ENCODE data around the gene MUL1.

- no peak for TF ChIP-seq CTCF (IDR thresholded peaks at IDR 0.05 in 2 of 3, conservative IDR thresholded peaks at IDR 0.05 in 1 of 3; ENCODE audit: insufficient read depth in 2 of 3, low read depth in 1 of 3, low read length in 3 of 3)
- TF ChIP-seq ZBTB11 (CRISPR knock-in tag; IDR thresholded peaks at IDR 0.05) = no peak
- no peak for TF ChIP-seq SPI1 (IDR thresholded peaks at IDR 0.05; ENCODE audit: borderline replicate concordance, low read depth, low read length)
- TF ChIP-seq TAF15 (IDR thresholded peaks at IDR 0.05; ENCODE audit: low read depth, low read length) = no peak
- no peak for TF ChIP-seq ZNF143 (CRISPR knock-in tag; IDR thresholded peaks at IDR 0.05)
Observed at GRCh38 chr1:20551945-20552727, 44.2 kb upstream of the MUL1 start, which contains the start of gene FAM43B.
